Measurements from ENCODE around the gene PLSCR4. TPM values are rescaled to one million over a fixed set of nuclear protein-coding genes. Genes with fewer than 3 reads are reported as not detected.

Gene PLSCR4
- total and polyA plus RNA-seq, 8 donors: 39.7 to 71.1 (median 58.1) TPM

- no peak for DNase-seq
- ATAC-seq: no peak
- no peak overlapping the region for H3K27ac ChIP-seq
- no peaks in the 10 kb centered on the region for H3K36me3 ChIP-seq
- intact Hi-C loops (cut with DNase I): no loop called here
- TF ChIP-seq CTCF (IDR thresholded peaks at IDR 0.05): no peak
- no peaks in the 10 kb centered on the region for H3K27me3 ChIP-seq
- H3K4me3 ChIP-seq: no peak overlapping the region
- peaks cover 0 to 4% of the 10 kb centered on the region in 2 donors for H3K4me1 ChIP-seq
- H3K9me3 ChIP-seq: no peaks in the 10 kb centered on the region
Measured at GRCh38 chr3:146279951-146280350, 29.0 kb upstream of the PLSCR4 start.

GRCh38 chr3:146279013-146279412 is 28.1 kb upstream of the PLSCR4 start:
- DNase-seq (no peak), ATAC-seq (no peak)
- Histone ChIP-seq H3K27me3 (no peaks in the 10 kb centered on the region), H3K36me3 (no peaks in the 10 kb centered on the region), H3K27ac (no peak overlapping the region), H3K4me3 (no peak overlapping the region), H3K4me1 (peaks cover 0 to 4% of the 10 kb centered on the region in 2 donors), H3K9me3 (no peaks in the 10 kb centered on the region)
- intact Hi-C loops (cut with DNase I): no loop called here
- TF ChIP-seq CTCF (IDR thresholded peaks at IDR 0.05): no peak

GRCh38 chr3:146277953-146278631 is 27.2 kb upstream of the PLSCR4 start:
- no peaks in the 10 kb centered on the region for H3K36me3 ChIP-seq
- DNase-seq: peak in 2 of 4 donors; percentile 90
- TF ChIP-seq CTCF (IDR thresholded peaks at IDR 0.05): no peak
- ATAC-seq: peak; percentile 56
- no peaks in the 10 kb centered on the region for H3K27me3 ChIP-seq
- intact Hi-C loops (cut with DNase I): no loop called here
- H3K4me3 ChIP-seq: no peak overlapping the region
- peaks cover 0 to 4% of the 10 kb centered on the region in 2 donors for H3K4me1 ChIP-seq
- no peaks in the 10 kb centered on the region for H3K9me3 ChIP-seq
- no peak overlapping the region for H3K27ac ChIP-seq

GRCh38 chr3:146275476-146275875 is 24.6 kb upstream of the PLSCR4 start:
- no peaks in the 10 kb centered on the region for H3K27me3 ChIP-seq
- no peak for ATAC-seq
- no peak overlapping the region for H3K4me3 ChIP-seq
- TF ChIP-seq CTCF (IDR thresholded peaks at IDR 0.05): no peak
- H3K9me3 ChIP-seq: no peaks in the 10 kb centered on the region
- intact Hi-C loops (cut with DNase I): no loop called here
- no peak for DNase-seq
- H3K36me3 ChIP-seq: no peaks in the 10 kb centered on the region
- H3K4me1 ChIP-seq: no peaks in the 10 kb centered on the region
- peak overlapping the region in 1 of 2 donors; percentile 66 for H3K27ac ChIP-seq

- DNase-seq (peak in 1 of 4 donors; percentile 59), ATAC-seq (peak; percentile 54)
- peak overlapping the region in 1 of 2 donors; percentile 66 for H3K27ac ChIP-seq
- intact Hi-C loops (cut with DNase I): no loop called here
- no peaks in the 10 kb centered on the region for H3K27me3 ChIP-seq
- no peak for TF ChIP-seq CTCF (IDR thresholded peaks at IDR 0.05)
- no peaks in the 10 kb centered on the region for H3K9me3 ChIP-seq
- H3K4me3 ChIP-seq: no peak overlapping the region
- no peaks in the 10 kb centered on the region for H3K4me1 ChIP-seq
- no peaks in the 10 kb centered on the region for H3K36me3 ChIP-seq
Measured at GRCh38 chr3:146274833-146275232, 23.9 kb upstream of the PLSCR4 start.

All from left lung (tissue), 10 donors.